Upper lobe of left lung (tissue), 4 donors: ENCODE results near the gene RASA1.

Experiments
- CTCF ChIP-seq, 6 experiments: fragments of 450-650 bp in 4 of 6; fragments of 200-600 bp in 2 of 6; sonication (generic) in 2 of 6; IDR thresholded peaks; one replicate each; pipeline ENCODE4 v1.5.1; 2016 to 2019; ENCODE audit warnings: antibody characterized with exemption in 6 of 6
- EP300 ChIP-seq, 4 donors: sonication (generic); formaldehyde crosslinking; IDR thresholded peaks; one replicate each; pipeline ENCODE4 v1.5.1; 2017; ENCODE audit warnings: antibody characterized with exemption in 4 of 4, control low read depth in 2 of 4
- POLR2A ChIP-seq, 4 donors: fragments of 450-650 bp; IDR thresholded peaks; one replicate each; pipeline ENCODE4 v1.5.1; 2016 to 2017; ENCODE audit warnings: antibody characterized with exemption in 4 of 4, mild to moderate bottlenecking in 2 of 4
- POLR2AphosphoS5 ChIP-seq, 2 donors: sonication (generic); formaldehyde crosslinking; IDR thresholded peaks; one replicate each; pipeline ENCODE4 v1.5.1; 2017; ENCODE audit warnings: antibody characterized with exemption in 2 of 2

- TF ChIP-seq EP300 (IDR thresholded peaks at IDR 0.05) (no peak), CTCF (IDR thresholded peaks at IDR 0.05) (no peak), POLR2AphosphoS5 (IDR thresholded peaks at IDR 0.05) (no peak), POLR2A (IDR thresholded peaks at IDR 0.05) (no peak)
These were observed 136.2 kb downstream of the RASA1 start for GRCh38 chr5:87403899-87404298.
